Mesendoderm (in vitro differentiated cells): ENCODE results near the gene EVA1B.
A peak's percentile ranks its signal among the peaks of the same experiment; 100 is the strongest.

ENCODE experiments used
- DNase-seq: peaks from one replicate; pipeline ENCODE4 v3.0.0; 2013
- H2AK5ac ChIP-seq: 2 replicates; pipeline ENCODE4 v1.6.1; 2013; ENCODE audit warnings: low read length, inconsistent platforms
- H2BK120ac ChIP-seq: 2 replicates; pipeline ENCODE4 v1.6.1; 2013; ENCODE audit warnings: low read depth, mild to moderate bottlenecking, low read length, moderate library complexity, mixed read lengths
- H2BK15ac ChIP-seq: replicated peaks from 2 replicates; pipeline ENCODE4 v1.6.1; 2013; ENCODE audit warnings: low read depth, mild to moderate bottlenecking, moderate library complexity
- H2BK5ac ChIP-seq: 2 replicates; pipeline ENCODE4 v1.6.1; 2013; ENCODE audit warnings: low read length, inconsistent platforms
- H3K18ac ChIP-seq: 2 replicates; pipeline ENCODE4 v1.6.1; 2013; ENCODE audit warnings: mild to moderate bottlenecking, low read length, mixed read lengths
- H3K23ac ChIP-seq: one replicate; pipeline ENCODE4 v1.6.1; 2013; ENCODE audit warnings: low read length
- H3K27ac ChIP-seq: 2 replicates; pipeline ENCODE4 v1.5.1; 2013; ENCODE audit warnings: low read depth, mild to moderate bottlenecking, inconsistent platforms, low read length, moderate library complexity
- H3K27me3 ChIP-seq: 2 replicates; pipeline ENCODE4 v1.6.1; 2013; ENCODE audit warnings: low read length, control low read depth, mild to moderate bottlenecking, inconsistent platforms; ENCODE audit not compliant: insufficient read depth, poor library complexity
- H3K36me3 ChIP-seq: 2 replicates; pipeline ENCODE4 v1.6.1; 2013; ENCODE audit warnings: low read length, inconsistent platforms; ENCODE audit not compliant: control insufficient read depth, insufficient read depth
- H3K4ac ChIP-seq: one replicate; pipeline ENCODE4 v1.6.1; 2013; ENCODE audit warnings: low read depth, mild to moderate bottlenecking, low read length, moderate library complexity
- H3K4me1 ChIP-seq: 2 replicates; pipeline ENCODE4 v1.6.1; 2013; ENCODE audit warnings: low read depth, low read length, inconsistent platforms; ENCODE audit not compliant: control insufficient read depth
- H3K4me2 ChIP-seq: 2 replicates; pipeline ENCODE4 v1.6.1; 2013; ENCODE audit warnings: low read length
- H3K4me3 ChIP-seq: 2 replicates; pipeline ENCODE4 v1.5.1; 2013; ENCODE audit warnings: mild to moderate bottlenecking, low read length
- H3K56ac ChIP-seq: one replicate; pipeline ENCODE4 v1.6.1; 2013; ENCODE audit warnings: low read length
- H3K79me1 ChIP-seq: 2 replicates; pipeline ENCODE4 v1.6.1; 2013; ENCODE audit warnings: low read length, inconsistent platforms
- H3K79me2 ChIP-seq: 2 replicates; pipeline ENCODE4 v1.6.1; 2013; ENCODE audit warnings: mild to moderate bottlenecking, low read length; ENCODE audit not compliant: control insufficient read depth, insufficient read depth
- H3K9ac ChIP-seq: 2 replicates; pipeline ENCODE4 v1.6.1; 2013; ENCODE audit warnings: low read length, inconsistent platforms
- H4K5ac ChIP-seq: one replicate; pipeline ENCODE4 v1.6.1; 2013; ENCODE audit warnings: low read length
- H4K8ac ChIP-seq: one replicate; pipeline ENCODE4 v1.6.1; 2013; ENCODE audit warnings: low read depth, mild to moderate bottlenecking, control low read depth, low read length, moderate library complexity
- WGBS: extraction: QIAGEN DNeasy Blood & Tissue Kit; methylation state at CpG from one replicate; pipeline ENCODE4 v1.1.7; 2013; ENCODE audit warnings: low lambda C conversion rate, missing lambda C conversion rate; ENCODE audit not compliant: insufficient coverage; ENCODE audit errors: extremely low coverage; 5-methylcytosine and 5-hydroxymethylcytosine counted together

The EVA1B gene

GRCh38 chr1:36287595-36287994 is 35.9 kb downstream of the EVA1B start:
- H3K4ac ChIP-seq: no peak overlapping the region
- no peak overlapping the region for H4K8ac ChIP-seq
- peaks cover 3% of the 10 kb centered on the region for H3K79me2 ChIP-seq
- DNase-seq: no peak
- H2AK5ac ChIP-seq: no peak overlapping the region
- H2BK15ac ChIP-seq: no peak overlapping the region
- H3K36me3 ChIP-seq: peaks cover 17% of the 10 kb centered on the region
- no peaks in the 10 kb centered on the region for H3K4me1 ChIP-seq
- H3K56ac ChIP-seq: peak overlapping the region; percentile 6
- H2BK5ac ChIP-seq: no peak overlapping the region
- peaks cover 10% of the 10 kb centered on the region for H3K79me1 ChIP-seq
- H3K27me3 ChIP-seq: no peaks in the 10 kb centered on the region
- H2BK120ac ChIP-seq: no peak overlapping the region
- no CpG with 5 or more reads among the region's 5 CpGs for WGBS
- no peak overlapping the region for H3K9ac ChIP-seq
- H3K4me2 ChIP-seq: no peak overlapping the region
- H3K27ac ChIP-seq: no peak overlapping the region
- H3K18ac ChIP-seq: no peak overlapping the region
- H3K4me3 ChIP-seq: no peak overlapping the region
- no peak overlapping the region for H4K5ac ChIP-seq
- no peak overlapping the region for H3K23ac ChIP-seq

DNA sequence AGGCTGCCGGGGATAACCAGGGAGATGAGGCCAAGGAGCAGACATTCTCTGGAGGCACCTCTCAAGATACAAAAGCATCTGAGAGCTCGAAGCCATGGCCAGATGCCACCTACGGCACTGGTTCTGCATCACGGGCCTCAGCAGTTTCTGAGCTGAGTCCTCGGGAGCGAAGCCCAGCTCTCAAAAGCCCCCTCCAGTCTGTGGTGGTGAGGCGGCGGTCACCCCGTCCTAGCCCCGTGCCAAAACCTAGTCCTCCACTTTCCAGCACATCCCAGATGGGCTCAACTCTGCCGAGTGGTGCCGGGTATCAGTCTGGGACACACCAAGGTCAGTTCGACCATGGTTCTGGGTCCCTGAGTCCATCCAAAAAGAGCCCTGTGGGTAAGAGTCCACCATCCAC is 36.6 kb downstream of the EVA1B start:
- Histone ChIP-seq H4K5ac (no peak overlapping the region), H2BK120ac (no peak overlapping the region), H3K23ac (no peak overlapping the region), H3K36me3 (peaks cover 17% of the 10 kb centered on the region), H3K4me3 (no peak overlapping the region), H2BK15ac (no peak overlapping the region), H3K56ac (no peak overlapping the region), H2AK5ac (no peak overlapping the region), H4K8ac (no peak overlapping the region), H3K4ac (no peak overlapping the region), H3K79me1 (peaks cover 10% of the 10 kb centered on the region), H3K79me2 (peaks cover 3% of the 10 kb centered on the region), H3K27me3 (no peaks in the 10 kb centered on the region), H2BK5ac (no peak overlapping the region), H3K9ac (no peak overlapping the region), H3K4me2 (no peak overlapping the region), H3K4me1 (no peaks in the 10 kb centered on the region), H3K18ac (no peak overlapping the region), H3K27ac (no peak overlapping the region)
- WGBS: no CpG with 5 or more reads among the region's 13 CpGs
- no peak for DNase-seq

- no peaks in the 10 kb centered on the region for H3K4me1 ChIP-seq
- H2BK120ac ChIP-seq: no peak overlapping the region
- no peak overlapping the region for H3K23ac ChIP-seq
- no peak overlapping the region for H3K9ac ChIP-seq
- H3K27me3 ChIP-seq: no peaks in the 10 kb centered on the region
- no peak overlapping the region for H4K5ac ChIP-seq
- no peak overlapping the region for H4K8ac ChIP-seq
- peak; percentile 89 for DNase-seq
- no peak overlapping the region for H3K4ac ChIP-seq
- no peak overlapping the region for H2BK15ac ChIP-seq
- no peak overlapping the region for H2AK5ac ChIP-seq
- no peak overlapping the region for H3K4me2 ChIP-seq
- no peak overlapping the region for H2BK5ac ChIP-seq
- H3K27ac ChIP-seq: no peak overlapping the region
- H3K18ac ChIP-seq: no peak overlapping the region
- peaks cover 3% of the 10 kb centered on the region for H3K79me2 ChIP-seq
- no CpG with 5 or more reads among the region's 7 CpGs for WGBS
- H3K36me3 ChIP-seq: peaks cover 13% of the 10 kb centered on the region
- peaks cover 10% of the 10 kb centered on the region for H3K79me1 ChIP-seq
- no peak overlapping the region for H3K56ac ChIP-seq
- no peak overlapping the region for H3K4me3 ChIP-seq
Measured at GRCh38 chr1:36285443-36286101, 37.9 kb downstream of the EVA1B start.

- H2BK5ac ChIP-seq: no peak overlapping the region
- WGBS: no CpG with 5 or more reads among the region's 1 CpG
- H3K4me1 ChIP-seq: no peaks in the 10 kb centered on the region
- no peak overlapping the region for H3K23ac ChIP-seq
- H3K4ac ChIP-seq: no peak overlapping the region
- H3K9ac ChIP-seq: no peak overlapping the region
- no peak overlapping the region for H3K56ac ChIP-seq
- no peak overlapping the region for H4K8ac ChIP-seq
- no peak overlapping the region for H2BK15ac ChIP-seq
- no peak overlapping the region for H4K5ac ChIP-seq
- H3K27me3 ChIP-seq: no peaks in the 10 kb centered on the region
- no peak overlapping the region for H3K18ac ChIP-seq
- peaks cover 11% of the 10 kb centered on the region for H3K79me1 ChIP-seq
- H3K4me3 ChIP-seq: no peak overlapping the region
- peaks cover 6% of the 10 kb centered on the region for H3K79me2 ChIP-seq
- no peak overlapping the region for H2AK5ac ChIP-seq
- DNase-seq: no peak
- H3K4me2 ChIP-seq: no peak overlapping the region
- H3K27ac ChIP-seq: no peak overlapping the region
- H2BK120ac ChIP-seq: no peak overlapping the region
- peaks cover 9% of the 10 kb centered on the region for H3K36me3 ChIP-seq
Measured at GRCh38 chr1:36284517-36284916, 38.9 kb downstream of the EVA1B start.

DNA sequence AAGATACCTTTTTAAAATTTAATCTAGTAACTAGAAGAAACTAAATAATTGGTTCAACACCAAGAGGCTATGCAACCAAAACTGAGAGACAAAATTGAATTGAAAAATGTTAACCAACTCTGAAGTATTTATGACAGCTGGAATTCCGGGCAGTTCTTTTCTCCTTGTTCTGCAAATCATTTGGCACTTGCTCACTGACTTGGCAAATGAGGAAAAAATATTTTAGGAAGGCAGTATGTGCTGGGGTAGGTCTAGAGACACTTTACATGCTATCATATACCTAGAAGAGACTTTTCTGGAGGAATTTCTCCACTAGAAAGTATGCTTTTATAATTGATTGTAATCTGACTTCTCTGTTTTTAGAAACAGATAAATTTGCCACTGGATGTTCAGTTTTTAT is 39.4 kb downstream of the EVA1B start:
- no peak overlapping the region for H4K8ac ChIP-seq
- no peak overlapping the region for H3K27ac ChIP-seq
- no peak overlapping the region for H3K23ac ChIP-seq

DNA sequence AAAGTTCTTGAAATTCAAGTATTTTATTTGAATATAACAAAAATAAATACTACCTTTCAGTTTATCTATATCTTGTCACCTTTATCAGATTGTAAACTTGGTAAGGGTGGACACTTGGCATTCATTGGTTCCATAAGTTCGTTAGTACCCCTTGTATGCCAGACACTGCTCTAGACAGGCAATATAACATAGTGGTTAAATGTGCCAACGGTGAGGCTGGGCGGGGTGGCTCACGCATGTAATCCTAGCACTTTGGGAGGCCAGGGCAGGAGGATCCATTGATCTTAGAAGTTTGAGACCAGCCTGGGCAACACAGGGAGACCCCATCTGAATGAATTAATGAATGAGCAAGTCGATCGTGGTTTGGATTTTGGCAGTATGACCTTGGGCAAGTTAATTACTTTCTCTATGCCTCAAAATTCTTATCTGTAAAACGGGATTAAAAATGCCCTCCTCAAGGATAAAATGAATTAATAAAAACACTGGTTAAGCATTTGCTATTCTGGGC is 43.6 kb downstream of the EVA1B start:
- H3K4me2 ChIP-seq: no peak overlapping the region
- H3K9ac ChIP-seq: no peak overlapping the region
- no peak overlapping the region for H4K8ac ChIP-seq
- no peak overlapping the region for H4K5ac ChIP-seq
- H3K56ac ChIP-seq: no peak overlapping the region
- no peaks in the 10 kb centered on the region for H3K4me1 ChIP-seq
- H3K36me3 ChIP-seq: no peaks in the 10 kb centered on the region
- H2BK15ac ChIP-seq: no peak overlapping the region
- H2BK120ac ChIP-seq: no peak overlapping the region
- H3K23ac ChIP-seq: no peak overlapping the region
- H2BK5ac ChIP-seq: no peak overlapping the region
- H3K79me2 ChIP-seq: peaks cover 3% of the 10 kb centered on the region
- no CpG with 5 or more reads among the region's 7 CpGs for WGBS
- H3K79me1 ChIP-seq: peaks cover 3% of the 10 kb centered on the region
- no peaks in the 10 kb centered on the region for H3K27me3 ChIP-seq
- no peak overlapping the region for H3K4me3 ChIP-seq
- no peak overlapping the region for H2AK5ac ChIP-seq
- no peak overlapping the region for H3K4ac ChIP-seq
- H3K18ac ChIP-seq: no peak overlapping the region
- DNase-seq: no peak
- no peak overlapping the region for H3K27ac ChIP-seq

More for the DNA sequence above, 39.4 kb downstream of the EVA1B start:
- H3K36me3 ChIP-seq: peaks cover 6% of the 10 kb centered on the region
- no peaks in the 10 kb centered on the region for H3K4me1 ChIP-seq
- H3K4ac ChIP-seq: no peak overlapping the region
- H3K4me3 ChIP-seq: no peak overlapping the region
- H3K79me2 ChIP-seq: peaks cover 6% of the 10 kb centered on the region
- H3K56ac ChIP-seq: no peak overlapping the region
- H3K4me2 ChIP-seq: no peak overlapping the region
- no CpG with 5 or more reads among the region's 1 CpG for WGBS
- DNase-seq: no peak
- no peak overlapping the region for H2BK5ac ChIP-seq
- H3K18ac ChIP-seq: no peak overlapping the region
- no peaks in the 10 kb centered on the region for H3K27me3 ChIP-seq
- no peak overlapping the region for H2BK15ac ChIP-seq
- no peak overlapping the region for H2BK120ac ChIP-seq
- peaks cover 11% of the 10 kb centered on the region for H3K79me1 ChIP-seq
- H3K9ac ChIP-seq: no peak overlapping the region
- no peak overlapping the region for H2AK5ac ChIP-seq
- no peak overlapping the region for H4K5ac ChIP-seq
